ENCODE data around the gene GRIN3B. TPM values are rescaled to one million over a fixed set of nuclear protein-coding genes. Genes with fewer than 3 reads are reported as not detected.

The GRIN3B gene
- total RNA-seq, 2 experiments from 2014 or later = not detected

DNA sequence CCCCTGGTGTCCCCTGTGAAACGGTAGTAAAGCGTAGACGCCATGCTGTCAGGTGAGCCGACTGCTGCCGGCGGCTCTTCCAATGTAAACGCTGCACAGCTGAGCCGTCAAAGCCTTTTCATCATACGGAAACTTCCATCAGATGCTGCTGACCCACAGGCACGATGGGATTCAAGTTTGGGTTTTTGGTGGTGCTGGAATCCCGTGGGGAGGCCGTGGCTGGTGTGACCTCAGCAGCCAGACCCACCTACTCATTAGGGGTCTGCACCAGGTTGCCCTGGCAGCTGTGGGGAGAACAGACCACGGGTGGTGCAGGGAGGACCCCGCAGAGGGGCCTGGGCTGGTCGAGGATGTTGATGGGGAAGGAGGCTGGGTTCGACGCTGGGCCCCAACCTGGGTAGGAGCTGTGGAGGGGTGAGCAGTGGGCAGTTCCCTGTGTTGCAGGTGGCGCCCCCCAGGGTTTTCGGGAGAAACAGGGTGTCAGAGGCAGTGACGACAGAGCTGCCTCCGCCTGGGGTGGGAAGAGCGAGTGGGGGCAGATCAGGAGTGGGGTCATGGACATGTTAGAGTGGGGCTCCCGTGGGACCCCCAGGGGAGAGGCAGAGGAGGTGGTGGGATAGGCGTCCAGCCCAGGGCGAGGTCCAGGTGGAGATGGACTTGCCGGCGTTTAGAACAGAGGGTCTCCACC, 6.6 kb downstream of the GRIN3B start:
- Mint-ChIP-seq H3K4me3 (no peak overlapping the region), H3K9me3 (no peaks in the 10 kb centered on the region), H3K27ac (no peak overlapping the region), H3K4me1 (no peaks in the 10 kb centered on the region), H3K27me3 (peaks cover 6% of the 10 kb centered on the region), H3K36me3 (peaks cover 6% of the 10 kb centered on the region)
- no peak for DNase-seq

- no peaks in the 10 kb centered on the region for H3K4me1 Mint-ChIP-seq
- H3K27ac Mint-ChIP-seq = no peak overlapping the region
- no peaks in the 10 kb centered on the region for H3K9me3 Mint-ChIP-seq
- no peak for DNase-seq
- H3K4me3 Mint-ChIP-seq = no peak overlapping the region
- peaks cover 6% of the 10 kb centered on the region for H3K36me3 Mint-ChIP-seq
- H3K27me3 Mint-ChIP-seq = peaks cover 2% of the 10 kb centered on the region
Observed at GRCh38 chr19:1007399-1008251, 7.4 kb downstream of the GRIN3B start.

- H3K27me3 Mint-ChIP-seq = no peaks in the 10 kb centered on the region
- H3K36me3 Mint-ChIP-seq = peaks cover 6% of the 10 kb centered on the region
- H3K27ac Mint-ChIP-seq = no peak overlapping the region
- no peaks in the 10 kb centered on the region for H3K9me3 Mint-ChIP-seq
- H3K4me3 Mint-ChIP-seq = no peak overlapping the region
- H3K4me1 Mint-ChIP-seq = no peaks in the 10 kb centered on the region
- no peak for DNase-seq
Observed at GRCh38 chr19:1008268-1009040, 8.2 kb downstream of the GRIN3B start.

- Mint-ChIP-seq H3K4me1 (no peaks in the 10 kb centered on the region), H3K27ac (no peak overlapping the region), H3K4me3 (no peak overlapping the region), H3K9me3 (no peaks in the 10 kb centered on the region), H3K27me3 (no peaks in the 10 kb centered on the region), H3K36me3 (peaks cover 6% of the 10 kb centered on the region)
- DNase-seq = no peak
Observed at GRCh38 chr19:1009041-1009980, 9.1 kb downstream of the GRIN3B start.

DNA sequence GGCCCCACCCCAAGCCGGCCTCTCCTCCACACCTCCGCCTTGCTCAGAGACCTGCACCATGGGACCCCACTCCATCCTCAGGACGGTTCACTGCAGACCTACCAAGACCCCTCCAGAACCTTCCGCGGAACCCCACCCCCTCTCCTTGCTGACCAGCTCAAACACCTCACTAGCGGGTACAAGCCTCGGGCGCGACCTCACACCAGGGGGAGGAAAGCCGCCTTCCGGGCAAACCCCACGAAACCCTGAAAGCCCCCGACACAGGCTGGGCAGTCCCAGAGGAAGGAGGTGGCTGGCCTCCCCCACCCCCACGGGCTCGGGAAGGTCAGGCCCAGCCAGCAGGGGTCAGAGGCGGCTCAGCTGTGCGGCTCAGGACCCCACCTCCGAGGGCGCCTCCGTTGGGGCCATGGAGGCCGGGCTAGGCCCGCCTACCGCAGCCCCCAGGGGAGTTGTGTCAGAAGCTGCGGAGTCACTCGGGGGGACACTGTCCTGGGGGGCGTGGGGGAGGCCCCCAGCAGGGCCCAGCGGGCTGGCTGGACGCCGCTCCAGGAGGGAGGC, 9.8 kb downstream of the GRIN3B start:
- no peaks in the 10 kb centered on the region for H3K27me3 Mint-ChIP-seq
- H3K4me1 Mint-ChIP-seq = no peaks in the 10 kb centered on the region
- H3K36me3 Mint-ChIP-seq = peaks cover 6% of the 10 kb centered on the region
- no peak overlapping the region for H3K27ac Mint-ChIP-seq
- no peaks in the 10 kb centered on the region for H3K9me3 Mint-ChIP-seq
- no peak for DNase-seq
- H3K4me3 Mint-ChIP-seq = no peak overlapping the region

DNA sequence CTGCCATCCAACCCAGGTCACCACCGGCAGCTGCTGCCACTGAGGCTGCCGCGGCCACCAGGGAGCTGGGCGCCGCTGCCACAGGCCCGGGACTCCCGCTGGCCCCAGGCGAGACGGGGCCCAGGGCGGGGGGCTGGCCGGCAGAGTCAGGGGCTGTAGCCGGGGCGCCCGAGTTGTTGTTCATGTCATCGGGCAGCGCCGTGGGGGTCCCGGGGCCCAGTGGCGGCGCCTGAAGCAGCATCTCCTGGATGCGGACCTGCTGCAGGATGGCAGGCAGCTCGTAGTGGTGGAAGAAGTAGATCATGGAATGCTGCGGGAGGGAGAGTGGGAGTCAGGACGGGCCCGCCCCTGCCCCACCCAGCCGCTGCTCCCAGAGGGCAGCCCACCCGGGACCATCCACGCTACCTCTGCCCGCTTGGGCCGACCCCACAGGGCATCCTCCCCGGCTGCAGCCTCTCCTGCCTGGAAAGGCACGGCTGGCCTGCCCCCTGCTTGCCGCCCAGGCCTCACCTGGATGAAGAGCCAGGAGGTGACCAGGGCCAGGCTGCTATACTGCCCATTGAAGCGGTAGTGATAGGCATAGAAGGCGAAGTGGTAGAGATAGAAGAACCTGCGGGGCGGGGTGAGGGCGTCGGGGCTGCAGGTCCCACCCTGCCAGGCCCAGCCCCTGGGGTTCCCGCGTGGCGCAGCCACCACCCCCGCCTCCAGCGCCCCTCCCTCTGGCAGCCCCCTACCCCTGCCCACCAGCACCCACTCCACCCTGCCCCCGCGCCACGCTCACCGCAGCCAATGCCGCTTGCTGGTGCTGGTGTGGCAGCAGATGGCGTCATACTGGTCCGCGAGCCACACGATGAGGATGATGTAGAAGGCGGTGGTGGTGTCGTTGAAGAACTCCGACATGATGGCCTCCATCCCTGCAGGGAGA, 10.6 kb downstream of the GRIN3B start:
- H3K27ac Mint-ChIP-seq = no peak overlapping the region
- no peak overlapping the region for H3K4me3 Mint-ChIP-seq
- H3K36me3 Mint-ChIP-seq = peaks cover 6% of the 10 kb centered on the region
- no peaks in the 10 kb centered on the region for H3K27me3 Mint-ChIP-seq
- no peaks in the 10 kb centered on the region for H3K9me3 Mint-ChIP-seq
- DNase-seq = no peak
- no peaks in the 10 kb centered on the region for H3K4me1 Mint-ChIP-seq

DNA sequence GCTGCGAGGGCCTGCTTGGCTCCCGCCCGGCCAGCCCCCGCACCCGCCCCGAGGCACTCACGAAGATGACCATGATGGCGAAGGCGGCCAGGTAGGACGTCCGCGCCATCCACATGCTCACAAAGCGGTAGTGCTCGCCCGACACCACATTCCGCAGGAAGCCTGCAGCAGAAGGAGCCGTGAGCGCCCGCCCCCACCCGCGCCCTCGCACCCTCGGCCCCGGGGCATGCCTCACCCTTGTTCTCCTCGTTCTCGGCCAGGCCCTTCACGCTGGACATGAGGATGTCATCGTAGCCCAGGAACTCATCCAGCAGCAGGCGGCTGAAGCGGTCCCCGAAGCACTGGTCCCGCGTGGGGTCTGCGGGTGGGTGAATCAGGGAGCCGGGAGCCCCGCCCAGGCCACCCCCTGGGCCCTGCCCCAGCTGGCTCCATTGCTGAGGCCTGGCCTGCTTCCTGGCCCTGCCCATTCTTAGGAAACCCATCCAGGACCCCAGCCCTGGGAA, 11.7 kb downstream of the GRIN3B start:
- Mint-ChIP-seq H3K27me3 (no peaks in the 10 kb centered on the region), H3K9me3 (no peaks in the 10 kb centered on the region), H3K36me3 (peaks cover 4% of the 10 kb centered on the region), H3K27ac (no peak overlapping the region), H3K4me1 (peaks cover 5% of the 10 kb centered on the region), H3K4me3 (no peak overlapping the region)
- DNase-seq = no peak

DNA sequence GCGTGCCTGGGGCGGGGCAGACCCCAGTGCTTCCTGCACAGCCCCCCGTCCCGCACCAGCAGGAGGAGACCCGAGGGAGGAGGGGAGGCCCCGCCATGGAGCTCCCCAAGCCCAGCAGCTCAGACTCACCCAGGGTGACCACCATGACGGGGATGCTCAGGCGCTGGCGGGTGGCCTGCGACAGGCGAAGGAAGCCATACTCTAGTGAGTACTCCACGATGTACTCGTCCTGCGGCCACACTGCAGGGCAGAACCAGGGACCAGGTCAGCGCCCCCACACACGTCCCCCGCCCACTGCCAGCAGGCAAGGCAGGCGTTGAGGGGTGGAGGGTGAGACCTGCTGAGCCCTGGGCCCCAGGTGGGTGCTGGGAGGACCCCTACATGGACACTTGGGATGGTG, 12.1 kb downstream of the GRIN3B start:
- Mint-ChIP-seq H3K27me3 (no peaks in the 10 kb centered on the region), H3K27ac (no peak overlapping the region), H3K4me1 (peaks cover 10% of the 10 kb centered on the region), H3K9me3 (no peaks in the 10 kb centered on the region), H3K4me3 (no peak overlapping the region), H3K36me3 (peaks cover 2% of the 10 kb centered on the region)
- no peak for DNase-seq

GRCh38 chr19:1013218-1013617, 13.0 kb downstream of the GRIN3B start:
- H3K9me3 Mint-ChIP-seq = no peaks in the 10 kb centered on the region
- peaks cover 14% of the 10 kb centered on the region for H3K4me1 Mint-ChIP-seq
- H3K27me3 Mint-ChIP-seq = no peaks in the 10 kb centered on the region
- DNase-seq = no peak
- no peak overlapping the region for H3K27ac Mint-ChIP-seq
- H3K36me3 Mint-ChIP-seq = peaks cover 2% of the 10 kb centered on the region
- H3K4me3 Mint-ChIP-seq = no peak overlapping the region

DNA sequence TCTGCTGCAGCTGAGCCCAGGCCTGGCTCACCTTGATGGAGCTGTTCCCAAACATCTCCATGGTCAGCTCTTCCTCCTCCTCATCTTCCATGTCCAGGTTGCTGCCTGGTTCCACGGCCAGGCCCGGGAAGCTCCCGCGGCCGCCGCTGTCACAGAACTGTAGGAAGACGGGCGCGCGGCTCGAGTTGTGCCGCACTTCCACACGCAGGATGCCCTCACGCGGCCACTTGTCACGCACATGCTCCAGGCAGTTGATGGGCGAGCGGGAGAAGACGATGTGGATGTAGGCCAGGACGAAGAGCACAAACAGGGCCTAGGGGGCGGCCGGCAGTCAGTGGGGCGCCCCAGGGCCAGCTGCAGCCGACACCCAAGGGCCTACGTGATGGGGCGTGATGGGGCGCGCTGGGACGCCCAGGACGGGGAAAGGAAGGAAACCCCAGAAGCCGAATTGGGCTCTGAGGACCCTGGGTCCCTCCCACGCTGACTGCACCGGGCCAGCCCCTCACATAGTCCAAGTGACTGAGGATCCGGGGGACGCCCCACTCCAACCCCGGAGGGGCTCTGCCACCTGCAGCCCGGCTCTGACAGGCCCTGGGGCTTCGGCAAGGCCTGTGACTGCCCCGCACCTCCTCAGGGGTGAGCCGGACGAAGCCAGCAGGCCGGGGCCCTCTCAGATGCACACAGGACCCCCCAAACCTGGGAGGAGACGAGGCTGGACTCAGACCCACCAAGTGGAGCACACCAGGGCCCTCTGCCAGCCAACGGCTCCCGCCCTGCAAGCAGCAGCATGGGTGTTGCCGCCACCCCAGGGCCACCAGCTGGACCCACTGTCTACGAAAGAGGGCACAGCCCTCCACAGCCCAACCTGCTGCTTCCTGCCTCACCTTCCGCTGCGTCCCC, 14.2 kb downstream of the GRIN3B start:
- H3K4me3 Mint-ChIP-seq = no peak overlapping the region
- DNase-seq = no peak
- no peaks in the 10 kb centered on the region for H3K9me3 Mint-ChIP-seq
- no peak overlapping the region for H3K27ac Mint-ChIP-seq
- H3K27me3 Mint-ChIP-seq = no peaks in the 10 kb centered on the region
- H3K36me3 Mint-ChIP-seq = no peaks in the 10 kb centered on the region
- H3K4me1 Mint-ChIP-seq = peaks cover 25% of the 10 kb centered on the region

GRCh38 chr19:1015061-1015781, 15.0 kb downstream of the GRIN3B start:
- Mint-ChIP-seq H3K4me1 (peaks cover 25% of the 10 kb centered on the region), H3K36me3 (peaks cover 5% of the 10 kb centered on the region), H3K4me3 (no peak overlapping the region), H3K27ac (no peak overlapping the region), H3K27me3 (no peaks in the 10 kb centered on the region), H3K9me3 (no peaks in the 10 kb centered on the region)
- DNase-seq = no peak
